ENCODE results near the gene SYTL5. TPM values are rescaled to one million over a fixed set of nuclear protein-coding genes. Genes with fewer than 3 reads are reported as not detected.

Gene SYTL5
- polyA plus RNA-seq, 2 of the 4 experiments (the other 2 are of a cell fraction), result 0.79 to 1.1 TPM

DNA sequence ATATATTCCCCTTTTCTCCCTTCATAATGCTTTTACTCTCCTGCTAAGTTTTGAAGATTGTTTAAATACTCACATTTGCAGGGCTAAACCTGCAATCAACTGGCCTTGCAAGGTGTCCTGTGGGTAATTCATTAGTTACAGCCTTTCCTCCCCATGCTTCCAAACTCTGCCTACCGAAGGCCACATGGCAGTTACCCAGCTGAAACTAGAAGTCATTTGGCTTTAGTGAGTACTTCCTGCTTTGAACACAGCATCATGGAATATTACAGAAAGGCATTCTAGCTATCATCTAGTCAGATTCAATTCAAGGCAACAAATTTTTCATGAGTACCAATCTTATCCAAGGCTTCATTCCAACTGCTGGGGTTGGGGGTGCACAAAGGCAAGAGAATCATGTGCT, 158.7 kb downstream of the SYTL5 start:
- WGBS (ENCODE audit: missing lambda C conversion rate), result 89% methylated on average over 1 of the region's 1 CpG
- no peak overlapping the region for H3K4me3 ChIP-seq
- TF ChIP-seq ZFP36 (IDR thresholded peaks at IDR 0.05; ENCODE audit: borderline replicate concordance, partially characterized antibody), result no peak
- TF ChIP-seq, protein P1, sequence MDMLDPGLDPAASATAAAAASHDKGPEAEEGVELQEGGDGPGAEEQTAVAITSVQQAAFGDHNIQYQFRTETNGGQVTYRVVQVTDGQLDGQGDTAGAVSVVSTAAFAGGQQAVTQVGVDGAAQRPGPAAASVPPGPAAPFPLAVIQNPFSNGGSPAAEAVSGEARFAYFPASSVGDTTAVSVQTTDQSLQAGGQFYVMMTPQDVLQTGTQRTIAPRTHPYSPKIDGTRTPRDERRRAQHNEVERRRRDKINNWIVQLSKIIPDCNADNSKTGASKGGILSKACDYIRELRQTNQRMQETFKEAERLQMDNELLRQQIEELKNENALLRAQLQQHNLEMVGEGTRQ (IDR thresholded peaks at IDR 0.05), result no peak
- no peaks in the 10 kb centered on the region for H3K4me1 ChIP-seq
- DNase-seq (ENCODE audit: low read depth in 1 of 2, low spot score in 1 of 2) (no peak), ATAC-seq (no peak), FAIRE-seq (no peak)
- ChIA-PET POLR2A (no interaction called here), CTCF (interaction anchor here (1.4 kb wide), 1 partner anchor 340 kb away, joined by 5 read pairs; no protein-coding TSS in a partner anchor)
- H3K27ac ChIP-seq, result no peak overlapping the region
- H3K4me2 ChIP-seq, result no peak overlapping the region
- H3K9me3 ChIP-seq, result no peaks in the 10 kb centered on the region

DNA sequence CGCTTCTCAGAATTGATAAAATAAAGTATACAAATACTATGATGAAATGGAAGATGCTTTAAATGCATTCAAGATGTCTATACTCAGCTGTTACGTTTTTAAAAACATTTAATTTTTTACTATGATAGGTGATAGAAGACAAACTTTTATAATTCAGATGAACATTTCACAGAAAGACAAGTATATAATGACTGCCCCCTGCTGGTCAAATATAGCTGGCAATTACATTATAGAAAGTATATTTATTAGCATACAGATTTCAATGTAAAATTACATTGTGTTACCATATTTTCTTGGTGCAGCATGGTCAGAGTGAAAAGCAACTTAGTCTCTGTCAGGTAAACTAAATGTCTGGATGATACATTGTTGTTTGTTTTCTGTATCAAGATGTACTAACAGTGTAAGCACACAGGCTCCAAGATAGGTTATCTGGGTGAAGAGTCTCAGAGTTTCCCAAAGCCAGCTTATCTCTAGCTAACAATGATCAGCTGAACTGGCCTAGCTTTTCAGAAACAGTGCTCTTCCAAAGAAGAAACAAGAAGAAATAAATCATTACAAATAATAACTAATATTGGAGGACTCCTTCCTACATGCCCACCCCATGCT, 160.2 kb downstream of the SYTL5 start:
- TF ChIP-seq JUNB (IDR thresholded peaks at IDR 0.05) (no peak), ZNF302 (CRISPR knock-in tag; IDR thresholded peaks at IDR 0.05) (no peak), NR3C1 (IDR thresholded peaks at IDR 0.05) (no peak), CHD2 (IDR thresholded peaks at IDR 0.05; ENCODE audit: low read length, partially characterized antibody) (no peak), SMC3 (IDR thresholded peaks at IDR 0.05) (peak; percentile 79), RARB (CRISPR knock-in tag; IDR thresholded peaks at IDR 0.05) (no peak), HOXB5 (CRISPR knock-in tag; IDR thresholded peaks at IDR 0.05) (no peak), RAD21 (conservative IDR thresholded peaks at IDR 0.05 in 1 of 2, IDR thresholded peaks at IDR 0.05 in 1 of 2) (peak; percentile 56 to 73), CBX2 (IDR thresholded peaks at IDR 0.05; ENCODE audit: borderline replicate concordance, low read depth) (no peak), HOXB13 (CRISPR knock-in tag; IDR thresholded peaks at IDR 0.05; ENCODE audit: low read depth) (no peak)
- TF ChIP-seq, protein P2, sequence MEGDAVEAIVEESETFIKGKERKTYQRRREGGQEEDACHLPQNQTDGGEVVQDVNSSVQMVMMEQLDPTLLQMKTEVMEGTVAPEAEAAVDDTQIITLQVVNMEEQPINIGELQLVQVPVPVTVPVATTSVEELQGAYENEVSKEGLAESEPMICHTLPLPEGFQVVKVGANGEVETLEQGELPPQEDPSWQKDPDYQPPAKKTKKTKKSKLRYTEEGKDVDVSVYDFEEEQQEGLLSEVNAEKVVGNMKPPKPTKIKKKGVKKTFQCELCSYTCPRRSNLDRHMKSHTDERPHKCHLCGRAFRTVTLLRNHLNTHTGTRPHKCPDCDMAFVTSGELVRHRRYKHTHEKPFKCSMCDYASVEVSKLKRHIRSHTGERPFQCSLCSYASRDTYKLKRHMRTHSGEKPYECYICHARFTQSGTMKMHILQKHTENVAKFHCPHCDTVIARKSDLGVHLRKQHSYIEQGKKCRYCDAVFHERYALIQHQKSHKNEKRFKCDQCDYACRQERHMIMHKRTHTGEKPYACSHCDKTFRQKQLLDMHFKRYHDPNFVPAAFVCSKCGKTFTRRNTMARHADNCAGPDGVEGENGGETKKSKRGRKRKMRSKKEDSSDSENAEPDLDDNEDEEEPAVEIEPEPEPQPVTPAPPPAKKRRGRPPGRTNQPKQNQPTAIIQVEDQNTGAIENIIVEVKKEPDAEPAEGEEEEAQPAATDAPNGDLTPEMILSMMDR (IDR thresholded peaks at IDR 0.05), result peak; percentile 67
- TF ChIP-seq, protein P3, sequence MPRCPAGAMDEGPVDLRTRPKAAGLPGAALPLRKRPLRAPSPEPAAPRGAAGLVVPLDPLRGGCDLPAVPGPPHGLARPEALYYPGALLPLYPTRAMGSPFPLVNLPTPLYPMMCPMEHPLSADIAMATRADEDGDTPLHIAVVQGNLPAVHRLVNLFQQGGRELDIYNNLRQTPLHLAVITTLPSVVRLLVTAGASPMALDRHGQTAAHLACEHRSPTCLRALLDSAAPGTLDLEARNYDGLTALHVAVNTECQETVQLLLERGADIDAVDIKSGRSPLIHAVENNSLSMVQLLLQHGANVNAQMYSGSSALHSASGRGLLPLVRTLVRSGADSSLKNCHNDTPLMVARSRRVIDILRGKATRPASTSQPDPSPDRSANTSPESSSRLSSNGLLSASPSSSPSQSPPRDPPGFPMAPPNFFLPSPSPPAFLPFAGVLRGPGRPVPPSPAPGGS (IDR thresholded peaks at IDR 0.05), result no peak
- no peak overlapping the region for H3K4me2 ChIP-seq
- WGBS (ENCODE audit: missing lambda C conversion rate), result 39% methylated on average over 2 of the region's 2 CpGs
- no peak for ATAC-seq
- ChIA-PET CTCF (interaction anchor here (0.7 to 3.3 kb wide), 22 partner anchors 8 to 463 kb away, joined by 3 to 36 read pairs (median 4); partner anchors contain the start of gene RPGR), POLR2A (no interaction called here)
- DNase-seq (ENCODE audit: low read depth in 1 of 2, low spot score in 1 of 2), result peak; percentile 4 to 18
- no peak overlapping the region for H3K4me3 ChIP-seq
- H3K27ac ChIP-seq, result no peak overlapping the region
- H3K4me1 ChIP-seq, result no peaks in the 10 kb centered on the region
- FAIRE-seq, result peak; percentile 78
- H3K9me3 ChIP-seq, result no peaks in the 10 kb centered on the region

DNA sequence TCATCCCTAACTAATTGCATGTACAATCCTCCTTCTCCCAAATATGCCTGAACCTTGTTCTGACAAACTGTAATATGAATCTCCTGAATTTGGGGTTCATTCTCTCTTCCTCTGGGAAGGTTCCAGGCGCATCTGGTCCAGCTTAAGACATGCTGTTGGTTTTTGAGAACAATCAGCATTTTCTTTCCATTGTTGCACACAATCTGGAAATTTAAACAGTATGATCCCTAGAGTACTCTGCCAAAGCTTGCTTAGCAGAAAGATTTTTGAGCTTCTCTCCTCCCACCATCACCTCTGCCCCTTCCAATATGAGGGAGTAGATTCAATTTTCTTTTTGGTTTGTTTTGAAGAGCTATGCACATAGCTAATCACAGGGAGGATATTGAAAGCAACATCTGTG, 164.2 kb downstream of the SYTL5 start:
- POLR2A ChIA-PET, result no interaction called here
- Histone ChIP-seq H3K4me3 (no peak overlapping the region), H3K9me3 (no peaks in the 10 kb centered on the region), H3K4me2 (no peak overlapping the region), H3K4me1 (no peaks in the 10 kb centered on the region), H3K27ac (no peak overlapping the region)
- CTCF ChIA-PET, result interaction anchor here (1.5 to 1.6 kb wide), 2 partner anchors 244 to 425 kb away, joined by 3 to 9 read pairs; no protein-coding TSS in a partner anchor
- FAIRE-seq (no peak), DNase-seq (ENCODE audit: low read depth in 1 of 2, low spot score in 1 of 2) (no peak), ATAC-seq (no peak)
- 58% methylated on average over 1 of the region's 1 CpG for WGBS (ENCODE audit: missing lambda C conversion rate)
- TF ChIP-seq KDM5A (IDR thresholded peaks at IDR 0.05) (no peak), TP53 (CRISPR knock-in tag; IDR thresholded peaks at IDR 0.05) (no peak), CHD4 (IDR thresholded peaks at IDR 0.05; ENCODE audit: borderline replicate concordance) (no peak), KDM1A (IDR thresholded peaks at IDR 0.05; ENCODE audit: low read depth) (no peak), ESRRA (IDR thresholded peaks at IDR 0.05; ENCODE audit: borderline replicate concordance, low read length) (no peak), ZSCAN20 (CRISPR knock-in tag; IDR thresholded peaks at IDR 0.05) (no peak), MAFK (IDR thresholded peaks at IDR 0.05; ENCODE audit: partially characterized antibody) (no peak), EP300 (IDR thresholded peaks at IDR 0.05) (no peak), RNF2 (IDR thresholded peaks at IDR 0.05; ENCODE audit: borderline replicate concordance, low read depth) (no peak)
- TF ChIP-seq, protein P4, sequence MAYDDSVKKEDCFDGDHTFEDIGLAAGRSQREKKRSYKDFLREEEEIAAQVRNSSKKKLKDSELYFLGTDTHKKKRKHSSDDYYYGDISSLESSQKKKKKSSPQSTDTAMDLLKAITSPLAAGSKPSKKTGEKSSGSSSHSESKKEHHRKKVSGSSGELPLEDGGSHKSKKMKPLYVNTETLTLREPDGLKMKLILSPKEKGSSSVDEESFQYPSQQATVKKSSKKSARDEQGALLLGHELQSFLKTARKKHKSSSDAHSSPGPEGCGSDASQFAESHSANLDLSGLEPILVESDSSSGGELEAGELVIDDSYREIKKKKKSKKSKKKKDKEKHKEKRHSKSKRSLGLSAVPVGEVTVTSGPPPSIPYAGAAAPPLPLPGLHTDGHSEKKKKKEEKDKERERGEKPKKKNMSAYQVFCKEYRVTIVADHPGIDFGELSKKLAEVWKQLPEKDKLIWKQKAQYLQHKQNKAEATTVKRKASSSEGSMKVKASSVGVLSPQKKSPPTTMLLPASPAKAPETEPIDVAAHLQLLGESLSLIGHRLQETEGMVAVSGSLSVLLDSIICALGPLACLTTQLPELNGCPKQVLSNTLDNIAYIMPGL (CRISPR knock-in tag; IDR thresholded peaks at IDR 0.05; ENCODE audit: borderline replicate concordance), result no peak
- TF ChIP-seq, protein P2 (IDR thresholded peaks at IDR 0.05), result no peak
- TF ChIP-seq, protein P5, sequence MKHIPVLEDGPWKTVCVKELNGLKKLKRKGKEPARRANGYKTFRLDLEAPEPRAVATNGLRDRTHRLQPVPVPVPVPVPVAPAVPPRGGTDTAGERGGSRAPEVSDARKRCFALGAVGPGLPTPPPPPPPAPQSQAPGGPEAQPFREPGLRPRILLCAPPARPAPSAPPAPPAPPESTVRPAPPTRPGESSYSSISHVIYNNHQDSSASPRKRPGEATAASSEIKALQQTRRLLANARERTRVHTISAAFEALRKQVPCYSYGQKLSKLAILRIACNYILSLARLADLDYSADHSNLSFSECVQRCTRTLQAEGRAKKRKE (CRISPR knock-in tag; IDR thresholded peaks at IDR 0.05; ENCODE audit: low read depth), result no peak

Measured in A549 (cell line).